ENCODE measurements around the gene SPINK1.
A peak's percentile ranks its signal among the peaks of the same experiment; 100 is the strongest.
"Not testable (repeated sequence)": the region's sequence is repeated elsewhere in the genome, so short reads cannot be mapped to it uniquely, and the experiment has no call there.

Gene SPINK1

GRCh38 chr5:147854894-147855773 is 23.7 kb upstream of the SPINK1 start:
- FAIRE-seq (no peak), DNase-seq (ENCODE audit: low spot score) (no peak)

- FAIRE-seq (no peak), DNase-seq (ENCODE audit: low spot score) (no peak)
These were observed 22.9 kb upstream of the SPINK1 start for GRCh38 chr5:147854331-147854730.

- FAIRE-seq: no peak
- DNase-seq (ENCODE audit: low spot score): no peak
These were observed 22.0 kb upstream of the SPINK1 start for GRCh38 chr5:147853372-147853987.

DNA sequence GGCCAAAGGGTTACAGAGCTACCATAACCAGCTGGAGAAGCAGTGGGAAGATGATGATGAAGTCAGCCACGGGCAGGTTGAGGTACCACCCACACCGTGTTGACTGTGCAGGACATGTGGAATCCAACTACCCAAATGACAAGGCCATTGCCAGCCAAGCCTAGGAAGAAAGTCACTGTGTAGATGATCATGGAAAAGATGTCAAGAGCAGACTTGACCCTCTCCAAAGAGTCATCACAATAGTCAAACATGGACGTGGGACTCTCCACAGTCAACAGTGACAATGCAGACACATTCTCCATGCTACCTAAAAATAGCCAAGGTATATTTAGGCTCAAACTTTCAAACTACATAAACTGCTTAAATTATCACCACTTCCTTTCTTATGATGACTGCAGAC is 20.9 kb upstream of the SPINK1 start:
- DNase-seq (ENCODE audit: low spot score): no peak
- peak; percentile 91 for FAIRE-seq

DNA sequence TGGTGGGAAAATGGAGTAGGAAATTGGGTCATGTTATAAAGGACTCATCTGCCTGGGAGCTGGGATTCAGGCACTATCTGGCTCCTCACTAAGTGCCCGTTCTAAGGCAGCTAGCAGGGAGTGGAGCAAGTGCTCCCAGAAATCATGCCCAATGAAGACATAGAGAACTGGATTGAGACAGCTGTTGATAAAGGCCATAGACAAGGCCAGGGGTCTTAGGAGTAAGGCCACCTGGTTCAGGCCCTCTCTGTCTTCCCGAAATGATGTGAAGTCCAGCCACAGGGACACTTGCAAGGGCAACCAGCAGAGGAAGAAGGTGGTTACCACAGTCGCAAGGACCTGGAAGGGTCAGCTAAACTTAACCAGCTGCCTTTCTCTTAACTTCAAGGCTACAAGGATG is 20.1 kb upstream of the SPINK1 start:
- FAIRE-seq (no peak), DNase-seq (ENCODE audit: low spot score) (no peak)

- no peak for FAIRE-seq
- DNase-seq (ENCODE audit: low spot score): no peak
These were observed 17.8 kb upstream of the SPINK1 start for GRCh38 chr5:147849226-147849625.

- FAIRE-seq: no peak
- DNase-seq (ENCODE audit: low spot score): no peak
These were observed 14.1 kb upstream of the SPINK1 start for GRCh38 chr5:147845618-147846017.

GRCh38 chr5:147844846-147845245 is 13.4 kb upstream of the SPINK1 start:
- DNase-seq (ENCODE audit: low spot score) (no peak), FAIRE-seq (no peak)

DNA sequence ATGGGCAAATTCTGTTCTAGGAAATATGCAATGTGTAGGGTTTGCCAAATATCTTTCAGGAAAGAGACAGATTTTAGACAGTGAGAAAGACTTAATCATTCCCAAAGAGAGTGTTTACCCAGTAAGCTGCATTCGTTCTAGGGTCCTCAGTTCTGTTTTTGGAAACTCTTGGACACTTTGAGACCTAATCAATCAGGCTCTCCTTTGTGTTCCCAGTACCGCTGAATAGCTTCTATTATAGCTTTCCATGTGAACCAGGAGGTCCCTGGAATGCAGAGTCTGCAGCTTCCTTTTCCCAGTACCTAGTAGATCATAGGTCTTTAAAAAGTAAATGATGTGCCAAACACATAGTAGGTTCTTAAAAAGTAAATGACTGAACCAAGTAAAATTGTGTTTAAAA is 11.4 kb upstream of the SPINK1 start:
- no peak for FAIRE-seq

DNA sequence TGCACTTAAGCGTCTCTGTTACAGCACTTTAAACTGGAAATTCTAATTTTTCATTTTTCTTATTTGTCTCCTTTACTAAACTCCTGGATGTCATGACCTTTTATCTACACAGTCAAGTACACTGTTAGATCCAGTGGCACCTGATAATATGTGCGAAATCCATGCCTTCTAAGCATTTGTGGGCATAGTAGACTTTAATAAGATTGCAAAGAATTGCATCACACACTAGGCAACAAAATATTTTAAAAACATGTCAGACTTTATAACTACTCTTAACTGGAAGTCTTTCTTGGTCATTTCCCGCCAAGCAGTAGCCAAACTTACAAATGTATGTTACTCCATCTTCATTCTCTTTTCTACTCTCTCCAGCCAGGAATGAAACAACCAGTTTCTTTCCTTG is 5.0 kb upstream of the SPINK1 start:
- DNase-seq (ENCODE audit: low spot score) (no peak), FAIRE-seq (no peak)

More for the DNA sequence above, 11.4 kb upstream of the SPINK1 start:
- no peak for DNase-seq (ENCODE audit: low spot score)

GRCh38 chr5:147835386-147835798 is 3.9 kb upstream of the SPINK1 start:
- DNase-seq (ENCODE audit: low spot score): no peak
- no peak for FAIRE-seq

GRCh38 chr5:147832541-147832940 is 1.1 kb upstream of the SPINK1 start:
- DNase-seq (ENCODE audit: low spot score) (no peak), FAIRE-seq (no peak)

DNA sequence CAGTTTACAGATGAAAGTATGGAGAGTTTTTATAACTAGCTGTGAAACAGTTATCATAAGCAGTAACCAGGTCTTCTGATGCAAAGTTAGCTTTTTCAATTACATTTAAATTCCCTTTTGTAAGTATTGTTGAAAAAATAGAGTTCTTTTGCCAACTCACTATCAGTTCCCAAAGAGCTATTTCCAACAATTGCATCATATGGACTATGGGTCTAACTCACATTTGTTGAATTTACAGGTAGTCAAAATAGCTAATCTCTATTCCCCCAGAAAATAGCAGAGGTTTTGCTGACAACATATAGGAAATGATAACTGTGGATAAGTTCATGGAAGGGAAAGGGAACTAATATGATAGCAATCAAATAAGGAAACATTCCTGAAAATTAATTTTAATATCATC is 1.4 kb downstream of the SPINK1 start:
- FAIRE-seq: no peak
- DNase-seq (ENCODE audit: low spot score): no peak

DNA sequence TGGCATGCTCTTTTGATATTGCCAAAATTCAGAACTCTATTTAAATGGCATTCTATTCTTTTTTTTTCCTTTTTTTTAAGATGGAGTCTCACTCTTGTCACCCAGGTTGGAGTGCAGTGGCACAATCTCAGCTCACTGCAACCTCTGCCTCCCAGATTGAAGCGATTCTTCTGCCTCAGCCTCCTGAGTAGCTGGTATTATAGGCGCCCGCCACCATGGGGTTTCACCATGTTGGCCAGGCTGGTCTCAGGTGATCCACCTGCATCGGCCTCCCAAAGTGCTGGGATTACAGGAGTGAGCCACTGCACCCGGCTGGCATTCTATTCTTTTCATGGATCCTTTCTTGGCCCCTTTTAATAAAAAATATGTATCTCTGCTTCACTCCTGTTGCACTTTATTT is 4.5 kb downstream of the SPINK1 start:
- not testable (repeated sequence) for FAIRE-seq

DNA sequence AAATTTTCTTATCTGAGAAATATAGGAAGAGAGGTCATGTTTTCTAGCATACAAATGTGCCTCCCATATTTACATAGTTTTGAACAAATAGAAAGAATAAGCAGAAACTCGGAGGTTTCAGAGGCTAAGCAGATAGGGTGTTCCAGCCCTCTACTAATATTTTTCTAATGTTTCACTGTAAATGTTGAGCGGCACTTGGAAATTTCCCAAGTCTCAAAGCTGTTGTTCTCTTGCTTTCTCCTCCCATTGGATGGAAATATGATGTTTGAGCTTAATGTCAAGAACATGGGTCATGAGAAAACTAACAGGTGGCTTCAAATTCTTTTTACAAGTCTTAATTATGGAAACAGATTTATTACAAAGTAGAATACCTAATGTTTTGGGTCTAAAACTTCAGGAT is 5.1 kb downstream of the SPINK1 start:
- FAIRE-seq (no peak), DNase-seq (ENCODE audit: low spot score) (no peak)

More for the DNA sequence above, 4.5 kb downstream of the SPINK1 start:
- not testable (repeated sequence) for DNase-seq (ENCODE audit: low spot score)

- peak; percentile 60 for DNase-seq (ENCODE audit: low spot score)
- FAIRE-seq: no peak
These were observed 8.6 kb downstream of the SPINK1 start for GRCh38 chr5:147822686-147823491.

GRCh38 chr5:147822222-147822621 is 9.2 kb downstream of the SPINK1 start:
- not testable (repeated sequence) for FAIRE-seq

GRCh38 chr5:147821766-147822165 is 9.7 kb downstream of the SPINK1 start:
- DNase-seq (ENCODE audit: low spot score) (no peak), FAIRE-seq (no peak)

More at GRCh38 chr5:147822222-147822621, 9.2 kb downstream of the SPINK1 start:
- DNase-seq (ENCODE audit: low spot score): not testable (repeated sequence)

- DNase-seq (ENCODE audit: low spot score) (no peak), FAIRE-seq (no peak)
These were observed 12.2 kb downstream of the SPINK1 start for GRCh38 chr5:147819261-147819770.

DNA sequence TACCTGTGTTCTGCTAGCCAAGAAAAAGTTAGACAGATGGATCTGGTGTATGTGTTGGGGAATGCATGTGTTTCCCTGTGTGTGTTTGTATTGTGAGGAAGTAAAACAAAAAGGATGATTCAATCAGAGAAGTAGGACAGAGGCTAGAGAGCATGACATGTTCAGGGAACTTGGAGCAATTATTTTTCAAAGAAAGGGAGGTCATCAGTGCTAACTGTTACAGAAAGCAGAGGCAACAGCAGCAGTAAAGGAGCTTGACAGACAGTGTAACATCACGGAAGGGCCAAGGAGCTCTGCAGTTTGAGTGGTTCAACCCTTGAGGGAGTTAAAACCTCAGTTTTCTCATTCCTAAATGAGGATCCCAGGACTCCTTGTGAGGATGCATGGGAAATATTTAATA is 13.2 kb downstream of the SPINK1 start:
- FAIRE-seq (no peak), DNase-seq (ENCODE audit: low spot score) (no peak)

DNA sequence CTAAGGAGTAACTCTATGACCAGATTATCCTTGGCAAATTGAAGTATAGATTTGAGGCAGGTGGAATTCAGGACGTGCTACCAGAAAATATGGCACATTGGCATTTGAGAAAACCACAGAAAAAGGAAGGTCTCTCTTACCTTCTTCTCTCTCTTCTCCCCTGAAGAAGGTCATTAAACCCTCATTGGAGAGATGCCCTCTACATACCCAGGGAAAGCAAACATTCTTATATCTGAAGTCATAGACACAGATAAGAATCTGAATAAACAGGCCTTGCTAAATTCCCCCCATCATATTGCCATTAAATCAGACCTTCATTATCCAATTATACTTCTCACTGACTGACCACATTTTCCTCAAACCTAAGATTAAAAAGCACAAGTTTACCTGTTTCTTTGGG is 17.8 kb downstream of the SPINK1 start:
- no peak for FAIRE-seq
- DNase-seq (ENCODE audit: low spot score): no peak
